HEK293 (cell line): ENCODE results near the gene OR1M1.
"Not testable (repeated sequence)": the region's sequence is repeated elsewhere in the genome, so short reads cannot be mapped to it uniquely, and the experiment has no call there.

Experiments used
- RBAK ChIP-seq: fragments of 450-650 bp; formaldehyde crosslinking; IDR thresholded peaks from 2 replicates; pipeline ENCODE4 v1.5.1; 2016; ENCODE audit warnings: missing biosample characterization, missing genetic modification characterization
- YY1 ChIP-seq: fragments of 450-650 bp; formaldehyde crosslinking; IDR thresholded peaks from 2 replicates; pipeline ENCODE4 v1.5.1; 2018; ENCODE audit warnings: missing biosample characterization, missing genetic modification characterization
- ZNF501 ChIP-seq: fragments of 450-650 bp; formaldehyde crosslinking; IDR thresholded peaks from 2 replicates; pipeline ENCODE4 v1.5.1; 2016; ENCODE audit warnings: missing biosample characterization, missing genetic modification characterization
- TF ChIP-seq, protein P1 (sequence below): fragments of 450-650 bp; formaldehyde crosslinking; optimal IDR thresholded peaks from 2 replicates; pipeline ENCODE3; 2016; ENCODE audit warnings: missing biosample characterization, mild to moderate bottlenecking, missing genetic modification characterization
- TF ChIP-seq, protein P2 (sequence below): fragments of 450-650 bp; formaldehyde crosslinking; IDR thresholded peaks from 2 replicates; pipeline ENCODE4 v1.5.1; 2016; ENCODE audit warnings: missing biosample characterization, missing genetic modification characterization
- TF ChIP-seq, protein P3 (sequence below): fragments of 450-650 bp; formaldehyde crosslinking; IDR thresholded peaks from 2 replicates; pipeline ENCODE4 v1.5.0; 2017; ENCODE audit warnings: missing biosample characterization, missing genetic modification characterization, borderline replicate concordance
- TF ChIP-seq, protein P4 (sequence below): fragments of 450-650 bp; formaldehyde crosslinking; IDR thresholded peaks from 2 replicates; pipeline ENCODE4 v1.5.1; 2016; ENCODE audit warnings: missing biosample characterization, missing genetic modification characterization
- TF ChIP-seq, protein P5 (sequence below): fragments of 450-650 bp; formaldehyde crosslinking; IDR thresholded peaks from 2 replicates; pipeline ENCODE4 v1.5.1; 2017; ENCODE audit warnings: missing biosample characterization, missing genetic modification characterization

DNA sequence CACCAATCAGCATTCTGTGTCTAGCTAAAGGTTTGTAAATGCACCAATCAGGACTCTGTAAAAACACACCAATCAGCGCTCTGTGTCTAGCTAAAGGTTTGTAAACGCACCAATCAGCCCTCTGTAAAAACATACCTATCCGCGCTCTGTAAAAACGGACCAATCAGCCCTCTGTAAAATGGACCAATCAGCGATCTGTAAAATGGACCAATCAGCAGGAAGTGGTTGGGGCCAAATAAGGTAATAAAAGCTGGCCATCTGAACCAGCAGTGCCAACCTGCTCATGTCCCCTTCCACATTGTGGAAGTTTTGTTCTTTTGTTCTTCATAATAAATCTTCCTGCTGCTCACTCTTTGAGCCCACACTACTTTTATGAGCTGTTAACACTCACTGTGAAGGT lies 33.2 kb upstream of the OR1M1 start:
- not testable (repeated sequence) for TF ChIP-seq ZNF501; YY1 (tag by site-specific recombination); RBAK (tag by site-specific recombination)
- TF ChIP-seq, protein P1, sequence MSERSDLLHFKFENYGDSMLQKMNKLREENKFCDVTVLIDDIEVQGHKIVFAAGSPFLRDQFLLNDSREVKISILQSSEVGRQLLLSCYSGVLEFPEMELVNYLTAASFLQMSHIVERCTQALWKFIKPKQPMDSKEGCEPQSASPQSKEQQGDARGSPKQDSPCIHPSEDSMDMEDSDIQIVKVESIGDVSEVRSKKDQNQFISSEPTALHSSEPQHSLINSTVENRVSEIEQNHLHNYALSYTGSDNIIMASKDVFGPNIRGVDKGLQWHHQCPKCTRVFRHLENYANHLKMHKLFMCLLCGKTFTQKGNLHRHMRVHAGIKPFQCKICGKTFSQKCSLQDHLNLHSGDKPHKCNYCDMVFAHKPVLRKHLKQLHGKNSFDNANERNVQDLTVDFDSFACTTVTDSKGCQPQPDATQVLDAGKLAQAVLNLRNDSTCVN (tag by site-specific recombination), result not testable (repeated sequence)
- TF ChIP-seq, protein P2, sequence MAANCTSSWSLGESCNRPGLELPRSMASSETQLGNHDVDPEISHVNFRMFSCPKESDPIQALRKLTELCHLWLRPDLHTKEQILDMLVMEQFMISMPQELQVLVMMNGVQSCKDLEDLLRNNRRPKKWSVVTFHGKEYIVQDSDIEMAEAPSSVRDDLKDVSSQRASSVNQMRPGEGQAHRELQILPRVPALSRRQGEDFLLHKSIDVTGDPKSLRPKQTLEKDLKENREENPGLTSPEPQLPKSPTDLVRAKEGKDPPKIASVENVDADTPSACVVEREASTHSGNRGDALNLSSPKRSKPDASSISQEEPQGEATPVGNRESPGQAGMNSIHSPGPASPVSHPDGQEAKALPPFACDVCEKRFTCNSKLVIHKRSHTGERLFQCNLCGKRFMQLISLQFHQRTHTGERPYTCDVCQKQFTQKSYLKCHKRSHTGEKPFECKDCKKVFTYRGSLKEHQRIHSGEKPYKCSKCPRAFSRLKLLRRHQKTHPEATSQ (tag by site-specific recombination), result not testable (repeated sequence)
- TF ChIP-seq, protein P3, sequence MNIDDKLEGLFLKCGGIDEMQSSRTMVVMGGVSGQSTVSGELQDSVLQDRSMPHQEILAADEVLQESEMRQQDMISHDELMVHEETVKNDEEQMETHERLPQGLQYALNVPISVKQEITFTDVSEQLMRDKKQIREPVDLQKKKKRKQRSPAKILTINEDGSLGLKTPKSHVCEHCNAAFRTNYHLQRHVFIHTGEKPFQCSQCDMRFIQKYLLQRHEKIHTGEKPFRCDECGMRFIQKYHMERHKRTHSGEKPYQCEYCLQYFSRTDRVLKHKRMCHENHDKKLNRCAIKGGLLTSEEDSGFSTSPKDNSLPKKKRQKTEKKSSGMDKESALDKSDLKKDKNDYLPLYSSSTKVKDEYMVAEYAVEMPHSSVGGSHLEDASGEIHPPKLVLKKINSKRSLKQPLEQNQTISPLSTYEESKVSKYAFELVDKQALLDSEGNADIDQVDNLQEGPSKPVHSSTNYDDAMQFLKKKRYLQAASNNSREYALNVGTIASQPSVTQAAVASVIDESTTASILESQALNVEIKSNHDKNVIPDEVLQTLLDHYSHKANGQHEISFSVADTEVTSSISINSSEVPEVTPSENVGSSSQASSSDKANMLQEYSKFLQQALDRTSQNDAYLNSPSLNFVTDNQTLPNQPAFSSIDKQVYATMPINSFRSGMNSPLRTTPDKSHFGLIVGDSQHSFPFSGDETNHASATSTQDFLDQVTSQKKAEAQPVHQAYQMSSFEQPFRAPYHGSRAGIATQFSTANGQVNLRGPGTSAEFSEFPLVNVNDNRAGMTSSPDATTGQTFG (tag by site-specific recombination), result not testable (repeated sequence)
- TF ChIP-seq, protein P4, sequence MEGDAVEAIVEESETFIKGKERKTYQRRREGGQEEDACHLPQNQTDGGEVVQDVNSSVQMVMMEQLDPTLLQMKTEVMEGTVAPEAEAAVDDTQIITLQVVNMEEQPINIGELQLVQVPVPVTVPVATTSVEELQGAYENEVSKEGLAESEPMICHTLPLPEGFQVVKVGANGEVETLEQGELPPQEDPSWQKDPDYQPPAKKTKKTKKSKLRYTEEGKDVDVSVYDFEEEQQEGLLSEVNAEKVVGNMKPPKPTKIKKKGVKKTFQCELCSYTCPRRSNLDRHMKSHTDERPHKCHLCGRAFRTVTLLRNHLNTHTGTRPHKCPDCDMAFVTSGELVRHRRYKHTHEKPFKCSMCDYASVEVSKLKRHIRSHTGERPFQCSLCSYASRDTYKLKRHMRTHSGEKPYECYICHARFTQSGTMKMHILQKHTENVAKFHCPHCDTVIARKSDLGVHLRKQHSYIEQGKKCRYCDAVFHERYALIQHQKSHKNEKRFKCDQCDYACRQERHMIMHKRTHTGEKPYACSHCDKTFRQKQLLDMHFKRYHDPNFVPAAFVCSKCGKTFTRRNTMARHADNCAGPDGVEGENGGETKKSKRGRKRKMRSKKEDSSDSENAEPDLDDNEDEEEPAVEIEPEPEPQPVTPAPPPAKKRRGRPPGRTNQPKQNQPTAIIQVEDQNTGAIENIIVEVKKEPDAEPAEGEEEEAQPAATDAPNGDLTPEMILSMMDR, result not testable (repeated sequence)
- TF ChIP-seq, protein P5, sequence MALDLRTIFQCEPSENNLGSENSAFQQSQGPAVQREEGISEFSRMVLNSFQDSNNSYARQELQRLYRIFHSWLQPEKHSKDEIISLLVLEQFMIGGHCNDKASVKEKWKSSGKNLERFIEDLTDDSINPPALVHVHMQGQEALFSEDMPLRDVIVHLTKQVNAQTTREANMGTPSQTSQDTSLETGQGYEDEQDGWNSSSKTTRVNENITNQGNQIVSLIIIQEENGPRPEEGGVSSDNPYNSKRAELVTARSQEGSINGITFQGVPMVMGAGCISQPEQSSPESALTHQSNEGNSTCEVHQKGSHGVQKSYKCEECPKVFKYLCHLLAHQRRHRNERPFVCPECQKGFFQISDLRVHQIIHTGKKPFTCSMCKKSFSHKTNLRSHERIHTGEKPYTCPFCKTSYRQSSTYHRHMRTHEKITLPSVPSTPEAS (tag by site-specific recombination), result not testable (repeated sequence)
